ENCODE data around the gene CACNG7.
A peak's percentile ranks its signal among the peaks of the same experiment; 100 is the strongest.

The CACNG7 gene

DNA sequence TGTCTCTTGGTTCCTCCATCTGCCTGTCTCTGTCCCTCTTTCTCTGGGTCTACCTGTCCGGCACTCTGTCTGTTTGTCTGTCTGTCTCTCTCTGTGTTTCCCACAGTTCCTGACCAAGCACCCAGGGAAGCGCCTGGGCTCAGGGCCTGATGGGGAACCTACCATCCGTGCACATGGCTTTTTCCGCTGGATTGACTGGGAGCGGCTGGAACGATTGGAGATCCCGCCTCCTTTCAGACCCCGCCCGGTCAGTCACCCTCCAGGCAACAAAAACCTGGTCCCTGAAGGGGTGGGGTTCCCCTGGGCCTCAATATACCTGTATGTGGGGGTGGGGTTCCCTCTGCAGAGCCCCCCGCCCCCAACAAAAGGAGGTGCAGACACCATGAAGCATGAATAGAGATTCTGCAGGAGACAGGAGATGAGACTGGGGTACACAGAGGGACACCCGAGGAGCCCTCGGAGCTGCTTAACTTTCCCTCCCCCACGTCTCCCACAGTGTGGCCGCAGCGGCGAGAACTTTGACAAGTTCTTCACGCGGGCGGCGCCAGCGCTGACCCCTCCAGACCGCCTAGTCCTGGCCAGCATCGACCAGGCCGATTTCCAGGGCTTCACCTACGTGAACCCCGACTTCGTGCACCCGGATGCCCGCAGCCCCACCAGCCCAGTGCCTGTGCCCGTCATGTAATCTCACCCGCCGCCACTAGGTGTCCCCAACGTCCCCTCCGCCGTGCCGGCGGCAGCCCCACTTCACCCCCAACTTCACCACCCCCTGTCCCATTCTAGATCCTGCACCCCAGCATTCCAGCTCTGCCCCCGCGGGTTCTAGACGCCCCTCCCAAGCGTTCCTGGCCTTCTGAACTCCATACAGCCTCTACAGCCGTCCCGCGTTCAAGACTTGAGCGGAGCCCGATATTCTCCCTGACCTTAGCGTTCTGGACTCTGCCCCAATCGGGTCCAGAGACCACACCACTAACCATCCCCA, 2.6 kb upstream of the CACNG7 start:
- no peak overlapping the region for H3K9ac ChIP-seq (ENCODE audit: low read length in 2 of 2)
- H3K27me3 ChIP-seq (ENCODE audit: control insufficient read depth in 1 of 2, insufficient read depth in 2 of 2, low read length in 2 of 2) = peaks cover 58 to 67% of the 10 kb centered on the region in 2 donors
- H3K4me3 ChIP-seq (ENCODE audit: low read length in 2 of 2) = no peak overlapping the region
- H3K9me3 ChIP-seq (ENCODE audit: control insufficient read depth in 2 of 2, low read length in 2 of 2) = no peaks in the 10 kb centered on the region
- no peak overlapping the region for H3K27ac ChIP-seq (ENCODE audit: low read length)
- peaks cover 25% of the 10 kb centered on the region for H3K4me1 ChIP-seq (ENCODE audit: control insufficient read depth, insufficient read depth, low read length)
- H3K36me3 ChIP-seq (ENCODE audit: control insufficient read depth in 2 of 2, insufficient read depth in 2 of 2, low read length in 2 of 2) = no peaks in the 10 kb centered on the region

- no peaks in the 10 kb centered on the region for H3K36me3 ChIP-seq (ENCODE audit: control insufficient read depth in 2 of 2, insufficient read depth in 2 of 2, low read length in 2 of 2)
- no peak overlapping the region for H3K4me3 ChIP-seq (ENCODE audit: low read length in 2 of 2)
- peaks cover 25% of the 10 kb centered on the region for H3K4me1 ChIP-seq (ENCODE audit: control insufficient read depth, insufficient read depth, low read length)
- H3K27ac ChIP-seq (ENCODE audit: low read length) = no peak overlapping the region
- no peak overlapping the region for H3K9ac ChIP-seq (ENCODE audit: low read length in 2 of 2)
- no peaks in the 10 kb centered on the region for H3K9me3 ChIP-seq (ENCODE audit: control insufficient read depth in 2 of 2, low read length in 2 of 2)
- peaks cover 64 to 73% of the 10 kb centered on the region in 2 donors for H3K27me3 ChIP-seq (ENCODE audit: control insufficient read depth in 1 of 2, insufficient read depth in 2 of 2, low read length in 2 of 2)
These were observed 1.9 kb upstream of the CACNG7 start for GRCh38 chr19:53907193-53907581.

GRCh38 chr19:53907690-53908089, 1.4 kb upstream of the CACNG7 start:
- Histone ChIP-seq H3K27ac (ENCODE audit: low read length) (no peak overlapping the region), H3K27me3 (ENCODE audit: control insufficient read depth in 1 of 2, insufficient read depth in 2 of 2, low read length in 2 of 2) (peaks cover 70 to 78% of the 10 kb centered on the region in 2 donors), H3K4me3 (ENCODE audit: low read length in 2 of 2) (peak overlapping the region in 1 of 2 donors; percentile 29), H3K9me3 (ENCODE audit: control insufficient read depth in 2 of 2, low read length in 2 of 2) (no peaks in the 10 kb centered on the region), H3K9ac (ENCODE audit: low read length in 2 of 2) (no peak overlapping the region), H3K36me3 (ENCODE audit: control insufficient read depth in 2 of 2, insufficient read depth in 2 of 2, low read length in 2 of 2) (no peaks in the 10 kb centered on the region), H3K4me1 (ENCODE audit: control insufficient read depth, insufficient read depth, low read length) (peaks cover 25% of the 10 kb centered on the region)

DNA sequence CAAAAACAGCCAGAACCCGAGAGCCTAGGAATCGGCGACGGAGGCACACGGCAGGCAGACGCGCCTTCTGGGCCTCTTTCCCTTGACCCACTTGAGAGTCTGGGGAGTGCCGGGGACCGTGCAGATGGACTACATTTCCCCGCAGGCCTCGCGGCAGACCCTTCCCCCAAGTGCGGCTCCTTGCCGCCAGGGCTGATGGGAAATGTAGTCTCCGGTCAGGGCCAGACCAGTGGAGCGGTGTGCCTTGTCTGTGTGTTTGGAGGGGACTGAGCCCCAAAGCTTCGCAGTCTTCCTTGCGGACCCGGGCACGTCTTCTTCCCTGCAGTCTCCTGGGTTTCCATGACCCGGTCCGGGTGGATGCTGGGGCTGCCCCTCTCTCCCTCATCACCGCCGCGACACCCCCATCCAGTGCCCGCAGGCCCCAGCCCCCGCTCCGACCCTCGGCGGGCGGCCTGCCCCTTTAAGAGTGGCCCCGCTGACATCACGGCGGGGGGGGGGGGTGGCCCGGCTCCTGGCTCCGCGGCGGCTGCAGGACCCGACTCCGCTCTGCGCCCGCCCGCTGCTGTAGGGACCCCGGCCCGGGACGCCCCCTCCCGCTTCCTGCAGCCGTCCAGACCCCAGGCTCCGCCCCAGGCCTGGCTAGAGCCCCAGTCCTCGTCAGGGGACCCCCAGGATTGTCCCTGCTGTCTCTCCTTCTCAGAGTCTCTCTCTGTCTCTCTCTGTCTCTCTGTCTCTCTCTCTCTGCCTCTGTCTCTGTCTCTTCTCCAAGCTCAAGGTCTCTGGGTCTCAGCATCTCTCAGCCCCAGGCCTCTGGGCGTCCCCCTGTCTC, 758 bp upstream of the CACNG7 start:
- H3K27ac ChIP-seq (ENCODE audit: low read length) = no peak overlapping the region
- peaks cover 74 to 76% of the 10 kb centered on the region in 2 donors for H3K27me3 ChIP-seq (ENCODE audit: control insufficient read depth in 1 of 2, insufficient read depth in 2 of 2, low read length in 2 of 2)
- H3K4me3 ChIP-seq (ENCODE audit: low read length in 2 of 2) = peak overlapping the region in 1 of 2 donors; percentile 40
- peaks cover 25% of the 10 kb centered on the region for H3K4me1 ChIP-seq (ENCODE audit: control insufficient read depth, insufficient read depth, low read length)
- H3K9me3 ChIP-seq (ENCODE audit: control insufficient read depth in 2 of 2, low read length in 2 of 2) = no peaks in the 10 kb centered on the region
- H3K9ac ChIP-seq (ENCODE audit: low read length in 2 of 2) = no peak overlapping the region
- no peaks in the 10 kb centered on the region for H3K36me3 ChIP-seq (ENCODE audit: control insufficient read depth in 2 of 2, insufficient read depth in 2 of 2, low read length in 2 of 2)

- H3K9me3 ChIP-seq (ENCODE audit: control insufficient read depth in 2 of 2, low read length in 2 of 2) = no peaks in the 10 kb centered on the region
- no peak overlapping the region for H3K4me3 ChIP-seq (ENCODE audit: low read length in 2 of 2)
- H3K4me1 ChIP-seq (ENCODE audit: control insufficient read depth, insufficient read depth, low read length) = peaks cover 25% of the 10 kb centered on the region
- no peak overlapping the region for H3K9ac ChIP-seq (ENCODE audit: low read length in 2 of 2)
- no peak overlapping the region for H3K27ac ChIP-seq (ENCODE audit: low read length)
- no peaks in the 10 kb centered on the region for H3K36me3 ChIP-seq (ENCODE audit: control insufficient read depth in 2 of 2, insufficient read depth in 2 of 2, low read length in 2 of 2)
- peaks cover 72 to 73% of the 10 kb centered on the region in 2 donors for H3K27me3 ChIP-seq (ENCODE audit: control insufficient read depth in 1 of 2, insufficient read depth in 2 of 2, low read length in 2 of 2)
These were observed 542 bp downstream of the CACNG7 start for GRCh38 chr19:53909471-53910169.

DNA sequence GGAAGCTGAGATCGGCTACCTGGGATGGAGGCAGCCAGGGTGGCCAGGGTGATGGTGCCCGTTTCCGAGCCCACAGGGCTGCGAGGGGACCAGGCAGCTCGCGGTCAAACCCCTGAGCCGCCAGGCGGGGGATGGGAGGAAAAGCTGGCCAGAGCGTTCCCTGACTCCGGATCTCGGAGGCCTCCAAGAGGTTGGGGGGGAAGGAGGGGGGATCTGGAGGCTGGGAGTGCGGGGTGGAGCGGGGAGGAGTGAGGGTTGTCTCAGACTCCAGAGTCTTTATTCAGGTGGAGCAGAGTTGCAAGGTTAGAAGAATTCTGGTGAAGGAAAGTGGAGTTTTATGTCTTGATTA, 1.1 kb downstream of the CACNG7 start:
- Histone ChIP-seq H3K4me1 (ENCODE audit: control insufficient read depth, insufficient read depth, low read length) (peaks cover 25% of the 10 kb centered on the region), H3K9me3 (ENCODE audit: control insufficient read depth in 2 of 2, low read length in 2 of 2) (no peaks in the 10 kb centered on the region), H3K27ac (ENCODE audit: low read length) (no peak overlapping the region), H3K9ac (ENCODE audit: low read length in 2 of 2) (no peak overlapping the region), H3K27me3 (ENCODE audit: control insufficient read depth in 1 of 2, insufficient read depth in 2 of 2, low read length in 2 of 2) (peaks cover 68% of the 10 kb centered on the region in 2 donors), H3K36me3 (ENCODE audit: control insufficient read depth in 2 of 2, insufficient read depth in 2 of 2, low read length in 2 of 2) (no peaks in the 10 kb centered on the region), H3K4me3 (ENCODE audit: low read length in 2 of 2) (no peak overlapping the region)

- peaks cover 16% of the 10 kb centered on the region for H3K4me1 ChIP-seq (ENCODE audit: control insufficient read depth, insufficient read depth, low read length)
- H3K9me3 ChIP-seq (ENCODE audit: control insufficient read depth in 2 of 2, low read length in 2 of 2) = no peaks in the 10 kb centered on the region
- peaks cover 52 to 54% of the 10 kb centered on the region in 2 donors for H3K27me3 ChIP-seq (ENCODE audit: control insufficient read depth in 1 of 2, insufficient read depth in 2 of 2, low read length in 2 of 2)
- H3K36me3 ChIP-seq (ENCODE audit: control insufficient read depth in 2 of 2, insufficient read depth in 2 of 2, low read length in 2 of 2) = no peaks in the 10 kb centered on the region
- H3K9ac ChIP-seq (ENCODE audit: low read length in 2 of 2) = no peak overlapping the region
- no peak overlapping the region for H3K4me3 ChIP-seq (ENCODE audit: low read length in 2 of 2)
- H3K27ac ChIP-seq (ENCODE audit: low read length) = no peak overlapping the region
These were observed 3.6 kb downstream of the CACNG7 start for GRCh38 chr19:53912653-53913052.

- H3K9me3 ChIP-seq (ENCODE audit: control insufficient read depth in 2 of 2, low read length in 2 of 2) = no peaks in the 10 kb centered on the region
- H3K36me3 ChIP-seq (ENCODE audit: control insufficient read depth in 2 of 2, insufficient read depth in 2 of 2, low read length in 2 of 2) = no peaks in the 10 kb centered on the region
- no peak overlapping the region for H3K4me3 ChIP-seq (ENCODE audit: low read length in 2 of 2)
- no peak overlapping the region for H3K27ac ChIP-seq (ENCODE audit: low read length)
- H3K27me3 ChIP-seq (ENCODE audit: control insufficient read depth in 1 of 2, insufficient read depth in 2 of 2, low read length in 2 of 2) = peaks cover 31 to 38% of the 10 kb centered on the region in 2 donors
- no peaks in the 10 kb centered on the region for H3K4me1 ChIP-seq (ENCODE audit: control insufficient read depth, insufficient read depth, low read length)
- no peak overlapping the region for H3K9ac ChIP-seq (ENCODE audit: low read length in 2 of 2)
These were observed 5.9 kb downstream of the CACNG7 start for GRCh38 chr19:53915000-53915399.

- Histone ChIP-seq H3K27ac (ENCODE audit: low read length) (no peak overlapping the region), H3K4me1 (ENCODE audit: control insufficient read depth, insufficient read depth, low read length) (no peaks in the 10 kb centered on the region), H3K27me3 (ENCODE audit: control insufficient read depth in 1 of 2, insufficient read depth in 2 of 2, low read length in 2 of 2) (peaks cover 22 to 30% of the 10 kb centered on the region in 2 donors), H3K36me3 (ENCODE audit: control insufficient read depth in 2 of 2, insufficient read depth in 2 of 2, low read length in 2 of 2) (no peaks in the 10 kb centered on the region), H3K9me3 (ENCODE audit: control insufficient read depth in 2 of 2, low read length in 2 of 2) (no peaks in the 10 kb centered on the region), H3K9ac (ENCODE audit: low read length in 2 of 2) (no peak overlapping the region), H3K4me3 (ENCODE audit: low read length in 2 of 2) (no peak overlapping the region)
These were observed 6.9 kb downstream of the CACNG7 start for GRCh38 chr19:53916004-53916403.

GRCh38 chr19:53917356-53917755, 8.3 kb downstream of the CACNG7 start:
- H3K9ac ChIP-seq (ENCODE audit: low read length in 2 of 2) = no peak overlapping the region
- no peaks in the 10 kb centered on the region for H3K9me3 ChIP-seq (ENCODE audit: control insufficient read depth in 2 of 2, low read length in 2 of 2)
- H3K27ac ChIP-seq (ENCODE audit: low read length) = no peak overlapping the region

More at GRCh38 chr19:53917356-53917755, 8.3 kb downstream of the CACNG7 start:
- Histone ChIP-seq H3K36me3 (ENCODE audit: control insufficient read depth in 2 of 2, insufficient read depth in 2 of 2, low read length in 2 of 2) (no peaks in the 10 kb centered on the region), H3K27me3 (ENCODE audit: control insufficient read depth in 1 of 2, insufficient read depth in 2 of 2, low read length in 2 of 2) (peaks cover 10 to 17% of the 10 kb centered on the region in 2 donors), H3K4me3 (ENCODE audit: low read length in 2 of 2) (no peak overlapping the region), H3K4me1 (ENCODE audit: control insufficient read depth, insufficient read depth, low read length) (no peaks in the 10 kb centered on the region)

Data from stomach smooth muscle (tissue), 2 donors.